Measurements from ENCODE around the gene ASB2. TPM values are rescaled to one million over a fixed set of nuclear protein-coding genes. Genes with fewer than 3 reads are reported as not detected.

The ASB2 gene
- total RNA-seq, 1 donor from 2014 or later: 0.26 TPM

DNA sequence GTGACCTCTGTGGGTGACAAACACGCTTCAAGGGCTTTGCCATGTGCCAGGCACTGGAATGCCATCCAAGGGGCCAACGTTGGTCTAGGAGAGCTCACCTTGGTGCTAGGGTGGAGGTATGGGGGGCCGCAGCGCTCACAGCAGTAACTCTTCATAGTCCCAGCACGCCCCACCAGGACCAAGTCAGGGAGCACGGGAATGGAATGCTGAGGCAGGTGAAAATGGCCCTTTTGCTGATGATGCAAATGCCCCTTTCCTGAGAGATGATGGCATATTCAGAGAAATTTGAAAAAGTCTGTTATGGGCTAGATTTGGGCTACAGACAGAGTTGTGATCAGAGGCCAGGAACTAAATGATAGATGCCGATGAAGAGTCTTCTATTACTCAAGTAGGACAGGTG is 59.2 kb downstream of the ASB2 start:
- Histone ChIP-seq H3K4me3 (ENCODE audit: low read depth, low read length) (no peak overlapping the region), H3K36me3 (ENCODE audit: control insufficient read depth, insufficient read depth, low read length) (no peaks in the 10 kb centered on the region), H3K27me3 (ENCODE audit: control insufficient read depth, insufficient read depth, low read length) (peaks cover 2% of the 10 kb centered on the region)
- FAIRE-seq (no peak), DNase-seq (ENCODE audit: low read depth) (no peak)
- TF ChIP-seq, protein P1, sequence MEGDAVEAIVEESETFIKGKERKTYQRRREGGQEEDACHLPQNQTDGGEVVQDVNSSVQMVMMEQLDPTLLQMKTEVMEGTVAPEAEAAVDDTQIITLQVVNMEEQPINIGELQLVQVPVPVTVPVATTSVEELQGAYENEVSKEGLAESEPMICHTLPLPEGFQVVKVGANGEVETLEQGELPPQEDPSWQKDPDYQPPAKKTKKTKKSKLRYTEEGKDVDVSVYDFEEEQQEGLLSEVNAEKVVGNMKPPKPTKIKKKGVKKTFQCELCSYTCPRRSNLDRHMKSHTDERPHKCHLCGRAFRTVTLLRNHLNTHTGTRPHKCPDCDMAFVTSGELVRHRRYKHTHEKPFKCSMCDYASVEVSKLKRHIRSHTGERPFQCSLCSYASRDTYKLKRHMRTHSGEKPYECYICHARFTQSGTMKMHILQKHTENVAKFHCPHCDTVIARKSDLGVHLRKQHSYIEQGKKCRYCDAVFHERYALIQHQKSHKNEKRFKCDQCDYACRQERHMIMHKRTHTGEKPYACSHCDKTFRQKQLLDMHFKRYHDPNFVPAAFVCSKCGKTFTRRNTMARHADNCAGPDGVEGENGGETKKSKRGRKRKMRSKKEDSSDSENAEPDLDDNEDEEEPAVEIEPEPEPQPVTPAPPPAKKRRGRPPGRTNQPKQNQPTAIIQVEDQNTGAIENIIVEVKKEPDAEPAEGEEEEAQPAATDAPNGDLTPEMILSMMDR (IDR thresholded peaks at IDR 0.05; ENCODE audit: insufficient read depth, low read length, severe bottlenecking): no peak

GRCh38 chr14:93916498-93916897 is 59.9 kb downstream of the ASB2 start:
- H3K27me3 ChIP-seq (ENCODE audit: control insufficient read depth, insufficient read depth, low read length): peaks cover 2% of the 10 kb centered on the region
- TF ChIP-seq, protein P1 (IDR thresholded peaks at IDR 0.05; ENCODE audit: insufficient read depth, low read length, severe bottlenecking): no peak
- FAIRE-seq (no peak), DNase-seq (ENCODE audit: low read depth) (no peak)
- H3K36me3 ChIP-seq (ENCODE audit: control insufficient read depth, insufficient read depth, low read length): no peaks in the 10 kb centered on the region
- H3K4me3 ChIP-seq (ENCODE audit: low read depth, low read length): no peak overlapping the region

- TF ChIP-seq, protein P1 (IDR thresholded peaks at IDR 0.05; ENCODE audit: insufficient read depth, low read length, severe bottlenecking): no peak
- Histone ChIP-seq H3K4me3 (ENCODE audit: low read depth, low read length) (no peak overlapping the region), H3K36me3 (ENCODE audit: control insufficient read depth, insufficient read depth, low read length) (no peaks in the 10 kb centered on the region), H3K27me3 (ENCODE audit: control insufficient read depth, insufficient read depth, low read length) (peaks cover 2% of the 10 kb centered on the region)
- FAIRE-seq: no peak
- no peak for DNase-seq (ENCODE audit: low read depth)
Observed at GRCh38 chr14:93915800-93916199, 60.6 kb downstream of the ASB2 start.

DNA sequence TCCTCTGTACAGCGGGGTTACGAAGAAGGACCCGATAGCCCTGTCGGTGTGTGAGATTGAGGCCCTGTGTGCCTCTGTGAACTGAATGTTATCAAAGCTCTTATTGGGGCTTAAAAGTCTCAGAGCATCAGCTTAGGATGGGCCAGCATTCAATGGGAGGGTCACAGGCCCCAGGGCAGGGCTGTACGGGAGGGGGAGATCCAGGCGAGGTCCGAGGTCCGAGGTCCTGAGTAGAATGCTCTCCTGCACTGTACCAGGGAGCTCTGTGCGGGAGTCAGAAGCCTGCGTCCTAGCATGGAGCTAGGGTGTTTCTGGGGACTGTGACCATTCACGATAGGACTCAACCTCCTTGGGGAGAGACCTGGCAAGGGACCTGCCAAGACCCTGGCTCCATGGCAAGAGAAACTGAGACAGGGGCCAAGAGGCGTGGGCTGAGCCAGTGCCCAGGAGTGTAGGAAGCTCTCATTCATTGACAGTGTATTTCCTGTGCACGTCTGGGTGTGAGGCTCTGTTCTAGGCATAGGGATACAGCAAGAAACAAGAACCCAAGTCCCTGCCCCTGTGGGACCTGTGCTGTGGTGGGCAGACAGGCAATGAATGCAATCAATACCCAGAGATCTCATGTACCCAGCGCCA is 61.2 kb downstream of the ASB2 start:
- no peaks in the 10 kb centered on the region for H3K36me3 ChIP-seq (ENCODE audit: control insufficient read depth, insufficient read depth, low read length)
- peaks cover 2% of the 10 kb centered on the region for H3K27me3 ChIP-seq (ENCODE audit: control insufficient read depth, insufficient read depth, low read length)
- DNase-seq (ENCODE audit: low read depth) (no peak), FAIRE-seq (peak; percentile 64)
- TF ChIP-seq, protein P1 (IDR thresholded peaks at IDR 0.05; ENCODE audit: insufficient read depth, low read length, severe bottlenecking): no peak
- no peak overlapping the region for H3K4me3 ChIP-seq (ENCODE audit: low read depth, low read length)

DNA sequence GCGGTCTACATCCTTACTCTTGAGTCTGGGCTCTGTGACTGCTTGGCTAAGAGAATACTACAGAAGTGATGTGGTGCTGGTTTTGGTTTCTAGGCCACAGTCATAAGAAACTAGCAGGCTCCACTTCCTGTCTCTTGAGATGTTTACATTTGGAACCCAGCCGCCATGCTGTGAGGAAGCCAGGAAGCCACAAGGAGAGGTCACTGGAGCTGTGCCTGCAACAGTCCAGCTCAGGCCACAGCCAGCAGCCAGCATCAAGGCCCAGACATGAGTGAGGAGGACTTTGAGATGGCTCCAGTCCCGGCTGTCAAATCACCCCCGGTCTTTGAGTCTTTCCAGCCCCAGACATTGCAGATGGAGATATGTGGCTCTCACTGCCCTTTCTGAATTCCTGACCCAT is 62.1 kb downstream of the ASB2 start:
- Histone ChIP-seq H3K4me3 (ENCODE audit: low read depth, low read length) (no peak overlapping the region), H3K27me3 (ENCODE audit: control insufficient read depth, insufficient read depth, low read length) (peaks cover 2% of the 10 kb centered on the region), H3K36me3 (ENCODE audit: control insufficient read depth, insufficient read depth, low read length) (no peaks in the 10 kb centered on the region)
- no peak for DNase-seq (ENCODE audit: low read depth)
- TF ChIP-seq, protein P1 (IDR thresholded peaks at IDR 0.05; ENCODE audit: insufficient read depth, low read length, severe bottlenecking): no peak
- no peak for FAIRE-seq

GRCh38 chr14:93912782-93913181 is 63.6 kb downstream of the ASB2 start:
- Histone ChIP-seq H3K4me3 (ENCODE audit: low read depth, low read length) (no peak overlapping the region), H3K36me3 (ENCODE audit: control insufficient read depth, insufficient read depth, low read length) (no peaks in the 10 kb centered on the region), H3K27me3 (ENCODE audit: control insufficient read depth, insufficient read depth, low read length) (peaks cover 2% of the 10 kb centered on the region)
- FAIRE-seq: no peak
- DNase-seq (ENCODE audit: low read depth): no peak
- TF ChIP-seq, protein P1 (IDR thresholded peaks at IDR 0.05; ENCODE audit: insufficient read depth, low read length, severe bottlenecking): no peak
